ENCODE results near the gene HECTD1.

Gene HECTD1

GRCh38 chr14:31159682-31160296 is 47.8 kb downstream of the HECTD1 start:
- Histone ChIP-seq H3K27me3 (ENCODE audit: insufficient read depth, poor library complexity, severe bottlenecking) (no peaks in the 10 kb centered on the region), H3K27ac (replicated peaks) (no peak overlapping the region)

GRCh38 chr14:31154956-31155355 is 52.6 kb downstream of the HECTD1 start:
- TF ChIP-seq CTCF (IDR thresholded peaks at IDR 0.05; ENCODE audit: insufficient read depth, low read length) = no peak
- TF ChIP-seq SPI1 (IDR thresholded peaks at IDR 0.05; ENCODE audit: borderline replicate concordance, low read depth) = no peak
- TF ChIP-seq REST (IDR thresholded peaks at IDR 0.05; ENCODE audit: insufficient replicate concordance, low read depth) = no peak
- TF ChIP-seq POLR2AphosphoS5 (IDR thresholded peaks at IDR 0.05; ENCODE audit: low read depth) = no peak
- TF ChIP-seq GABPA (IDR thresholded peaks at IDR 0.05; ENCODE audit: low read depth) = no peak
- Histone ChIP-seq H3K27ac (replicated peaks) (no peak overlapping the region), H3K27me3 (ENCODE audit: insufficient read depth, poor library complexity, severe bottlenecking) (no peaks in the 10 kb centered on the region), H3K4me3 (replicated peaks; ENCODE audit: insufficient read depth, low read length) (no peak overlapping the region)
- DNase-seq (ENCODE audit: low read depth in 1 of 2, low spot score in 1 of 2) = no peak

More at GRCh38 chr14:31159682-31160296, 47.8 kb downstream of the HECTD1 start:
- TF ChIP-seq POLR2AphosphoS5 (IDR thresholded peaks at IDR 0.05; ENCODE audit: low read depth) (no peak), SPI1 (IDR thresholded peaks at IDR 0.05; ENCODE audit: borderline replicate concordance, low read depth) (no peak), REST (IDR thresholded peaks at IDR 0.05; ENCODE audit: insufficient replicate concordance, low read depth) (no peak), GABPA (IDR thresholded peaks at IDR 0.05; ENCODE audit: low read depth) (no peak), CTCF (IDR thresholded peaks at IDR 0.05; ENCODE audit: insufficient read depth, low read length) (no peak)
- no peak overlapping the region for H3K4me3 ChIP-seq (replicated peaks; ENCODE audit: insufficient read depth, low read length)
- DNase-seq (ENCODE audit: low read depth in 1 of 2, low spot score in 1 of 2) = no peak

- no peak overlapping the region for H3K27ac ChIP-seq (replicated peaks)
- H3K4me3 ChIP-seq (replicated peaks; ENCODE audit: insufficient read depth, low read length) = no peak overlapping the region
- no peak for TF ChIP-seq POLR2AphosphoS5 (IDR thresholded peaks at IDR 0.05; ENCODE audit: low read depth)
- no peak for TF ChIP-seq REST (IDR thresholded peaks at IDR 0.05; ENCODE audit: insufficient replicate concordance, low read depth)
- TF ChIP-seq GABPA (IDR thresholded peaks at IDR 0.05; ENCODE audit: low read depth) = no peak
- no peak for TF ChIP-seq CTCF (IDR thresholded peaks at IDR 0.05; ENCODE audit: insufficient read depth, low read length)
- no peak for TF ChIP-seq SPI1 (IDR thresholded peaks at IDR 0.05; ENCODE audit: borderline replicate concordance, low read depth)
- no peak for DNase-seq (ENCODE audit: low read depth in 1 of 2, low spot score in 1 of 2)
- H3K27me3 ChIP-seq (ENCODE audit: insufficient read depth, poor library complexity, severe bottlenecking) = no peaks in the 10 kb centered on the region
These were observed 65.0 kb downstream of the HECTD1 start for GRCh38 chr14:31142455-31143087.

All from HL-60 (cell line).